Neural progenitor cell (in vitro differentiated cells): ENCODE data around the gene EIF1. TPM values are rescaled to one million over a fixed set of nuclear protein-coding genes. Genes with fewer than 3 reads are reported as not detected.

Experiments
- DNase-seq: peaks from one replicate; pipeline ENCODE4 v3.0.0-alpha.2; 2016; ENCODE audit warnings: low spot score
- H2AFZ ChIP-seq: fragments of 200-600 bp; sonication (generic); replicated peaks from 2 replicates; pipeline ENCODE4 v1.6.1; 2016; ENCODE audit warnings: antibody characterized with exemption
- H3F3A ChIP-seq: fragments of 200-600 bp; sonication (generic); 2 replicates; pipeline ENCODE4 v1.6.1; 2016; ENCODE audit warnings: antibody characterized with exemption, low read depth
- H3K27ac ChIP-seq: fragments of 200-600 bp; sonication (generic); 2 replicates; pipeline ENCODE4 v1.5.1; 2016; ENCODE audit warnings: mild to moderate bottlenecking
- H3K27me3 ChIP-seq: fragments of 200-600 bp; sonication (generic); 2 replicates; pipeline ENCODE4 v1.6.1; 2016; ENCODE audit warnings: mild to moderate bottlenecking, moderate library complexity
- H3K36me3 ChIP-seq: fragments of 200-600 bp; sonication (generic); 2 replicates; pipeline ENCODE4 v1.5.1; 2016
- H3K4me1 ChIP-seq: fragments of 200-600 bp; sonication (generic); 2 replicates; pipeline ENCODE4 v1.6.1; 2016; ENCODE audit warnings: mixed run types
- H3K4me2 ChIP-seq: fragments of 200-600 bp; sonication (generic); 2 replicates; pipeline ENCODE4 v1.6.1; 2016
- H3K4me3 ChIP-seq: fragments of 200-600 bp; sonication (generic); 2 replicates; pipeline ENCODE4 v1.5.1; 2016
- H3K79me2 ChIP-seq: fragments of 200-600 bp; sonication (generic); 2 replicates; pipeline ENCODE4 v1.6.1; 2016; ENCODE audit warnings: low read depth
- H3K9ac ChIP-seq: fragments of 200-600 bp; sonication (generic); 2 replicates; pipeline ENCODE4 v1.6.1; 2016
- H3K9me3 ChIP-seq: fragments of 200-600 bp; sonication (generic); 2 replicates; pipeline ENCODE4 v1.5.1; 2016; ENCODE audit warnings: low read depth
- H4K20me1 ChIP-seq: fragments of 200-600 bp; sonication (generic); 2 replicates; pipeline ENCODE4 v1.6.1; 2016; ENCODE audit warnings: low read depth
- H3K27ac Mint-ChIP-seq: 3 replicates; pipeline ENCODE4 v1.8.0; 2021; ENCODE audit warnings: mixed read lengths
- H3K27me3 Mint-ChIP-seq: 2 replicates; pipeline ENCODE4 v1.8.0; 2022; ENCODE audit warnings: low read depth, mild to moderate bottlenecking, inconsistent platforms, moderate library complexity, mixed read lengths; ENCODE audit not compliant: insufficient read depth
- H3K36me3 Mint-ChIP-seq: 3 replicates; pipeline ENCODE4 v1.8.0; 2021; ENCODE audit warnings: mixed read lengths
- H3K4me1 Mint-ChIP-seq: 3 replicates; pipeline ENCODE4 v1.8.0; 2021; ENCODE audit warnings: mixed read lengths
- H3K4me3 Mint-ChIP-seq: 3 replicates; pipeline ENCODE4 v1.8.0; 2021; ENCODE audit warnings: mild to moderate bottlenecking, moderate library complexity, mixed read lengths
- H3K9me3 Mint-ChIP-seq: 3 replicates; pipeline ENCODE4 v1.8.0; 2020; ENCODE audit warnings: mixed read lengths
- CTCF ChIP-seq: fragments of 200-600 bp; sonication (generic); IDR thresholded peaks from 2 replicates; pipeline ENCODE4 v1.5.1; 2017; ENCODE audit warnings: antibody characterized with exemption, mild to moderate bottlenecking
- EZH2 ChIP-seq: fragments of 200-600 bp; sonication (generic); IDR thresholded peaks from 2 replicates; pipeline ENCODE4 v1.6.1; 2017; ENCODE audit warnings: antibody characterized with exemption, mild to moderate bottlenecking, moderate library complexity
- EZH2phosphoT487 ChIP-seq: fragments of 200-600 bp; sonication (generic); IDR thresholded peaks from 2 replicates; pipeline ENCODE4 v1.6.1; 2017; ENCODE audit warnings: antibody characterized with exemption
- total RNA-seq: library from RNA; depleted of rRNA; stranded (reverse); fragments of >200 nt; gene quantifications from 2 replicates; pipeline ENCODE4 v1.2.3, GENCODE V29; 2015; ENCODE audit warnings: low replicate concordance

EIF1 gene
- total RNA-seq, 1 donor from 2014 or later = 91.4 TPM

GRCh38 chr17:41666237-41666641, 22.4 kb upstream of the EIF1 start:
- H3K4me2 ChIP-seq = peak overlapping the region; percentile 81
- no peaks in the 10 kb centered on the region for H3K36me3 ChIP-seq
- DNase-seq = peak; percentile 41
- peaks cover 4% of the 10 kb centered on the region for H3K4me1 ChIP-seq
- peaks cover 13% of the 10 kb centered on the region for H3K4me1 Mint-ChIP-seq
- H3K4me3 ChIP-seq = peak overlapping the region; percentile 49
- H3K27ac ChIP-seq = no peak overlapping the region
- H4K20me1 ChIP-seq = no peaks in the 10 kb centered on the region
- peak overlapping the region; percentile 82 for H3K4me3 Mint-ChIP-seq
- H3F3A ChIP-seq = peaks cover 17% of the 10 kb centered on the region
- H3K27me3 ChIP-seq = peaks cover 35% of the 10 kb centered on the region
- H3K79me2 ChIP-seq = no peaks in the 10 kb centered on the region
- H3K9me3 ChIP-seq = no peaks in the 10 kb centered on the region
- peak overlapping the region; percentile 83 for H3K27ac Mint-ChIP-seq
- peaks cover 17% of the 10 kb centered on the region for H3K27me3 Mint-ChIP-seq
- no peaks in the 10 kb centered on the region for H3K9me3 Mint-ChIP-seq
- H3K9ac ChIP-seq = no peak overlapping the region
- H2AFZ ChIP-seq = peak overlapping the region; percentile 89
- TF ChIP-seq EZH2 (no peak), CTCF (no peak), EZH2phosphoT487 (no peak)
- no peaks in the 10 kb centered on the region for H3K36me3 Mint-ChIP-seq

- Histone ChIP-seq H3K27me3 (peaks cover 35% of the 10 kb centered on the region), H2AFZ (peak overlapping the region; percentile 89), H3K79me2 (no peaks in the 10 kb centered on the region), H3K4me1 (peaks cover 4% of the 10 kb centered on the region), H3K9me3 (no peaks in the 10 kb centered on the region), H3K4me3 (peak overlapping the region; percentile 49), H4K20me1 (no peaks in the 10 kb centered on the region), H3K9ac (no peak overlapping the region), H3F3A (peaks cover 17% of the 10 kb centered on the region), H3K27ac (no peak overlapping the region), H3K36me3 (no peaks in the 10 kb centered on the region), H3K4me2 (peak overlapping the region; percentile 81)
- peak; percentile 85 for DNase-seq
- H3K27me3 Mint-ChIP-seq = peaks cover 17% of the 10 kb centered on the region
- no peak for TF ChIP-seq EZH2phosphoT487
- peak; percentile 46 for TF ChIP-seq EZH2
- TF ChIP-seq CTCF = peak; percentile 96
- H3K4me1 Mint-ChIP-seq = peaks cover 13% of the 10 kb centered on the region
- no peaks in the 10 kb centered on the region for H3K9me3 Mint-ChIP-seq
- peak overlapping the region; percentile 82 for H3K4me3 Mint-ChIP-seq
- H3K36me3 Mint-ChIP-seq = no peaks in the 10 kb centered on the region
- H3K27ac Mint-ChIP-seq = no peak overlapping the region
Observed at GRCh38 chr17:41666708-41667279, 21.9 kb upstream of the EIF1 start.

- H3K27me3 ChIP-seq = peaks cover 35% of the 10 kb centered on the region
- DNase-seq = no peak
- H3K4me3 ChIP-seq = peak overlapping the region; percentile 49
- peaks cover 4% of the 10 kb centered on the region for H3K4me1 ChIP-seq
- no peaks in the 10 kb centered on the region for H3K36me3 ChIP-seq
- H4K20me1 ChIP-seq = no peaks in the 10 kb centered on the region
- peaks cover 13% of the 10 kb centered on the region for H3K4me1 Mint-ChIP-seq
- H3F3A ChIP-seq = peaks cover 17% of the 10 kb centered on the region
- no peaks in the 10 kb centered on the region for H3K9me3 Mint-ChIP-seq
- peak overlapping the region; percentile 82 for H3K4me3 Mint-ChIP-seq
- no peak overlapping the region for H3K27ac Mint-ChIP-seq
- H3K4me2 ChIP-seq = peak overlapping the region; percentile 81
- no peak overlapping the region for H3K9ac ChIP-seq
- H3K27ac ChIP-seq = no peak overlapping the region
- no peaks in the 10 kb centered on the region for H3K36me3 Mint-ChIP-seq
- H3K79me2 ChIP-seq = no peaks in the 10 kb centered on the region
- H3K9me3 ChIP-seq = no peaks in the 10 kb centered on the region
- no peak overlapping the region for H2AFZ ChIP-seq
- H3K27me3 Mint-ChIP-seq = peaks cover 17% of the 10 kb centered on the region
- no peak for TF ChIP-seq CTCF
- TF ChIP-seq EZH2phosphoT487 = no peak
- TF ChIP-seq EZH2 = no peak
Observed at GRCh38 chr17:41667280-41668041, 21.2 kb upstream of the EIF1 start.
